ENCODE measurements around the gene IFI27L1.

DNA sequence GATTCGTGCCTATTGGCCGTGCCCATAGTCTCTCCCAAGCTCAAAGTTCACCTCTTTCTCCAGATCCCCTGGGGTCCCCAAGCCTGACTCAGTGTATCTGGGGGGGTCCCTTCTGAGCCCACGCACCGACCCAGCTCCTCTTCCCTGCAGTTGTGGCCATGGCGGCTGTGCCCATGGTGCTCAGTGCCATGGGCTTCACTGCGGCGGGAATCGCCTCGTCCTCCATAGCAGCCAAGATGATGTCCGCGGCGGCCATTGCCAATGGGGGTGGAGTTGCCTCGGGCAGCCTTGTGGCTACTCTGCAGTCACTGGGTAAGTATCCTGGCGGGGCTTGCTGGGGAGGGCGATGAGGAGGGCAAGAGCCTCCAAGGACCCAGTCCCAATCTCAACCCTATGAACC lies 34.5 kb downstream of the IFI27L1 start:
- TF ChIP-seq, protein P1, sequence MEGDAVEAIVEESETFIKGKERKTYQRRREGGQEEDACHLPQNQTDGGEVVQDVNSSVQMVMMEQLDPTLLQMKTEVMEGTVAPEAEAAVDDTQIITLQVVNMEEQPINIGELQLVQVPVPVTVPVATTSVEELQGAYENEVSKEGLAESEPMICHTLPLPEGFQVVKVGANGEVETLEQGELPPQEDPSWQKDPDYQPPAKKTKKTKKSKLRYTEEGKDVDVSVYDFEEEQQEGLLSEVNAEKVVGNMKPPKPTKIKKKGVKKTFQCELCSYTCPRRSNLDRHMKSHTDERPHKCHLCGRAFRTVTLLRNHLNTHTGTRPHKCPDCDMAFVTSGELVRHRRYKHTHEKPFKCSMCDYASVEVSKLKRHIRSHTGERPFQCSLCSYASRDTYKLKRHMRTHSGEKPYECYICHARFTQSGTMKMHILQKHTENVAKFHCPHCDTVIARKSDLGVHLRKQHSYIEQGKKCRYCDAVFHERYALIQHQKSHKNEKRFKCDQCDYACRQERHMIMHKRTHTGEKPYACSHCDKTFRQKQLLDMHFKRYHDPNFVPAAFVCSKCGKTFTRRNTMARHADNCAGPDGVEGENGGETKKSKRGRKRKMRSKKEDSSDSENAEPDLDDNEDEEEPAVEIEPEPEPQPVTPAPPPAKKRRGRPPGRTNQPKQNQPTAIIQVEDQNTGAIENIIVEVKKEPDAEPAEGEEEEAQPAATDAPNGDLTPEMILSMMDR (IDR thresholded peaks at IDR 0.05) = no peak
- TF ChIP-seq POLR2AphosphoS5 (IDR thresholded peaks at IDR 0.05) (no peak), EP300 (IDR thresholded peaks at IDR 0.05) (no peak), POLR2A (IDR thresholded peaks at IDR 0.05) (no peak)
